GM19397 (cell line): ENCODE measurements around the gene METTL8.

ENCODE experiments used
- ATAC-seq: cut with Tn5 transposase; IDR thresholded peaks from one replicate; pipeline ENCODE4 v1.9.1; 2021; ENCODE audit warnings: mild to moderate bottlenecking, moderate library complexity; ENCODE audit not compliant: unreplicated experiment

The METTL8 gene

GRCh38 chr2:171433763-171434012 lies at the start of gene METTL8:
Gene METTL8, minus strand, starts transcription at chr2:171433990. Its CDS starts 41,805 bp downstream, at chr2:171392185.
- ATAC-seq, result no peak

GRCh38 chr2:171482877-171483276 lies 49.1 kb upstream of the METTL8 start:
- ATAC-seq, result no peak

- ATAC-seq, result no peak
Observed at GRCh38 chr2:171482308-171482707, 48.5 kb upstream of the METTL8 start.

- no peak for ATAC-seq
Observed at GRCh38 chr2:171480908-171481307, 47.1 kb upstream of the METTL8 start.

GRCh38 chr2:171479154-171479814 lies 45.5 kb upstream of the METTL8 start:
- ATAC-seq, result no peak

- ATAC-seq, result no peak
Observed at GRCh38 chr2:171478345-171478744, 44.6 kb upstream of the METTL8 start.

- no peak for ATAC-seq
Observed at GRCh38 chr2:171475979-171476378, 42.2 kb upstream of the METTL8 start.

GRCh38 chr2:171470129-171470528 lies 36.3 kb upstream of the METTL8 start:
- no peak for ATAC-seq

- no peak for ATAC-seq
Observed at GRCh38 chr2:171469176-171469575, 35.4 kb upstream of the METTL8 start.

- ATAC-seq, result no peak
Observed at GRCh38 chr2:171460537-171460936, 26.7 kb upstream of the METTL8 start.

- no peak for ATAC-seq
Observed at GRCh38 chr2:171459498-171459897, 25.7 kb upstream of the METTL8 start.

- ATAC-seq, result no peak
Observed at GRCh38 chr2:171452773-171453172, 19.0 kb upstream of the METTL8 start.

- ATAC-seq, result no peak
Observed at GRCh38 chr2:171451074-171451473, 17.3 kb upstream of the METTL8 start.

- no peak for ATAC-seq
Observed at GRCh38 chr2:171447675-171448074, 13.9 kb upstream of the METTL8 start.

GRCh38 chr2:171441470-171441869 lies 7.7 kb upstream of the METTL8 start:
- ATAC-seq, result no peak

GRCh38 chr2:171436307-171436706 lies 2.5 kb upstream of the METTL8 start:
- ATAC-seq, result no peak

GRCh38 chr2:171434013-171434989 lies 511 bp upstream of the METTL8 start, which contains the start of gene DCAF17:
Gene DCAF17, plus strand, starts transcription at chr2:171434226. Its CDS starts 352 bp downstream, at chr2:171434578.
- ATAC-seq, result peak; percentile 92

GRCh38 chr2:171432969-171433762 lies 624 bp downstream of the METTL8 start:
- no peak for ATAC-seq

- ATAC-seq, result no peak
Observed at GRCh38 chr2:171432206-171432968, 1.4 kb downstream of the METTL8 start.

GRCh38 chr2:171431677-171432167 lies 2.1 kb downstream of the METTL8 start:
- no peak for ATAC-seq
